Measurements from ENCODE around the gene MORC4.
"Not testable (repeated sequence)": the region's sequence is repeated elsewhere in the genome, so short reads cannot be mapped to it uniquely, and the experiment has no call there.

Gene MORC4

DNA sequence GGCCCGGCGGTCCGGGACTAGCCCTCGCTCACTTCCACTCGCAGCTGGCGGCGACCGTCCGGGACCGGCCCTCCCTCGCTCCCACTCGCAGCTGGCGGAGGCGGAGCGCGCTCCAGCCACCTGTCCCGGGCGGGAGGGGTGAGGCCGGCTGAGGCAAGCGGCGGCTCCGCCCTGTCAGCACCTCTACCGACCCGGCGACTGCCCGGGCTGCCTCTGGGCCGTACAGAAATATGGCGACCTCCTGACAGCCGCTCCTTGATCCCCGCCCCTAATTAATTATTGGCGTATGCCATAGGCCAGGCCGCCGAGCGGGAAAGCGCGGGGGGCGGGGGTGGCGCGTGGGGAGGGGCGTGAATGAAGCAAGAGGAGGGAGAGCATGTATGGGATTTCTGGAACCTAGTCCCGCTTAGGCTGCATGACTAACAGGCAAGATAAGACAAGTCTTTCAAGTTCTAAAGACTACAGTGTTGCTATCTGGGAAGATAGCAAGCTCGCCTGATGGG, at the start of gene MORC4:
TSS of gene MORC4 (minus strand) at position 200 of the 503 bp plus-strand sequence. CDS start 243 bp downstream, outside the sequence.
- DNase-seq: peak; percentile 71

DNA sequence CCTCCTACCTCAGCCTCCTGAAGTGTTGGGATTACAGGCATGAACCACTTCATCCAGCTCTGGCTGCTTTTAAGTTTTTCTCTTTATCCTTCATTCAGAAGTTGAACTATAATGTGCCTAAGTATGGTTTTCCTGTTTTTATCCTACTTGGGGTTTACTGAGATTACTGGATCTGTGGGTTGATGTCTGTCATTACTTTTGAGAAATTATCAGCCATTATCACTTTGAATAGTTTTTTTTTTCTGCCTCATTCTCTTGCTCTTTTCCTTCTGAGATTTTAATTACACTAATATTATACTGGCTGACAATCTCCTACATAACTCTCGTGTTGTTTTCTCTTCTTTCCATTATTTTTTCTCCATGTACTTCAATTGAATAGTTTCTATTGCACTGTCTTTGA, 47.6 kb upstream of the MORC4 start:
- DNase-seq: no peak

DNA sequence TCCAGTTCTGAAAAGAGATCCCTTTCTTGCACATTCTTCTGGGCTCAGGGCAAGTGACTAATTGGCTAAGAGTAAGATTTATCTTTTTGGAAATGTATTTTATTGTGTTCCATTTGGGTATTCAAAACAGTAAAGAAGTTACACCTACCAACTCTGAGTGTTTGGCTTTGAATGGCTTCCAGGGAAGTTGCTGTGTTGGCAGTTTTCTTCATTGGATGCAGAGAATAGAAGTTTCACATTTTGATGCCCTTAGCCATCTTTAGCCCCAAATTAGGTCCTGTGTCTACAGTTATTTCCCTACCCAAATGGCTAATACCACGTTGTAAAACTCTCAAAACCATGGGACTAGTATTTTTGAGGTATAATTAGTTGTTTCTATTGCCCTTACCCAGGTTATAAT, 29.7 kb upstream of the MORC4 start:
- DNase-seq: no peak

DNA sequence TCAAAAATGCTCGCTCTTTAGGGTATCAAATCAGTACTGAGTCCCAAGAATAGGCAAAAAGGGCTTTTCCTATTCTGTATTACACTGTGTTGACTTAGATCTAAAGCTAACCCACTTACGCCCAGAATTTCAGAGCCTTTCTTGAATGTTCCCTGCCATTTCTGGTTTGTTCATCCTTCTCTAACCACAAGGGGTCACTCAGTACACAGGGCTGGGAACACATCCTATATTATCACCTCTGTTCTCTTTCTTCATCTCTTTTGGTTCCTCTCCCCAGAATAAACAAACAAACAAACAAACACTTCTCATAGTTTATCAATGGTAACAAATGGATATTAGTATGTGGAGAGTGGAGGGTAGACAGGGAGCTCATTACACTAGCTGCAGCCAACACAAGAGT, 25.5 kb upstream of the MORC4 start:
- DNase-seq: no peak

DNA sequence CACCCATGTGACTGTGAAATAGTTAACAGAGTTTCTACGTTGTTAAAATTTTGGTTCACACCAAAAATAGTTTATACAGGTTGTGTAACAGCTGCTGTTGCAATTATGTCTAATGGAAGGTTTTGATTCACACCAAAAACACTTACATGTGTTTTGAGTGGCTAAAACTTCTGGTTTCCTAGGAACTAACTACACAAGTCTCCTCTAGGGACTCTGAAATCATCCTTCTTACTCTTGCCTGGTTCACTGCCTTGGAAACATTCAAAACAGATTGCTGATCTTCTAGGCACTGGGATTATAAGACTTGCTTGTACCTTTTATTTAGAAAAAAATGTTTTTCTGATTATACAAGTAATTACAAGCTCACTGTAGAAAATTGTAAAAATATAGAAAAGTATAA, 14.9 kb upstream of the MORC4 start:
- no peak for DNase-seq

DNA sequence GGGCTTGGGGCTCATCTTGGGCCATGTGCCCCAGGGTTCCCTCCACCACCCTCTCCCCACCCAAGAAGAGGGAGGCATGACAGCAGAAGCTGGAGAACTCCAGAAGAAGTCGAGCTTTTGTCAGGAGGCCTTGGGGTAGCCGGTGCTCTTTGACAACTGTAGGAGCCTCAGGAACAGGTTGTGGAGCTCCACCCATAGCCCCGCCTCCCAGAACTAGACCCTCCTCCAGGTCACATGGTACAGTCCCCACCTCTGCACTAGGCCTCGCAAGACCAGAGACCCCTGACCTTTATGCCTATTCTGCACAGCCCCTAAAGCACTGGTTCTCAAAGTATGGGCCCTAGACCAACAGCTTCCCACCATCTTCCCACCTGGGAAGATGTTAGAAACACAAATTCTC, 8.0 kb upstream of the MORC4 start:
- no peak for DNase-seq

DNA sequence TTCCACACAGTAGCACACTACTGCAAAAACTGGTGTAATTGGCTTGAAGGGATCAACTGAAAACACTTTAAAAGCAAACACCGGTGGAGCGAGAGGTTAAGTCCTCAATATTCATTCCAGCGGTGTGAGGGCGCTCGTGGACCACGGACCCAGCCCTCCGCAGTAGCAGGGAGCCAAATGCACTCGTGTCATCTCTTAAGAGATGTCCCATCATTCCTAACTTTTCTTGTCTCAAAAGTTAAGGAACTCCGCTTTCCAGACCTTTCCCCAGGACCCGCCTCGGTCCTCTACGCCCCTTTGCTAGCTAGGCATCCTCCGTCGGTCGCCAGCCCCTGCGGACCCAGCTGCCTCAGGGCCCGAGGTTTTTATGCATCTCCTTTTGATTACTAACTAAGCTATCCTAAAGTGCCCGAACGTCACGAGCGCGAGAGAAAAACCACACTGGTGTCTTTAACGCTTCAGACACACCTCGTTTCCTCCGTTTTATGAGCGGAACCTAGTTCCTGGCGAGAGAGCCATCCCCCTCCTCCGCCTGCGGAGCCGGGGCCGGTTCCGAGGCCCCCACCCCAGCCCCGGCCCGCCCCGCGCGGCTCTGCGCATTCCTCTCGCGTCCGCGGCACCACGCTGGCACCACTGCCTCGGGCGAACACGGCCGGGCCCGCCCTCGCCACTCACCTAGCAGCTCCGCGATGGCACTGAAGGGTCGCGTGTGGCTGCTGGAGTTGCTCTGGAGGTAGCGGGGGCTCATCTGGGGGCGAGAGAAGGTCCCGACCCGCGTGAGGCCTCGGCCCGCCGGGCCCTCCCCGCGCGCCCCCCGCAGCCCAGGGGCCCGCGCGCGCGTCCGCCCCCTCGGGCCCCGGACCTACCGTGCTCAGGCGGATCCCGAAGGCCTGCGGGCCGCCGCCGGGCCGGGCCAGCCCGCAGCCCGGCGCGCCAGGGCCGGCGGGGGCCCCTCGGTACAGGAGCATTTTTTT, 723 bp downstream of the MORC4 start:
- DNase-seq: peak; percentile 44

DNA sequence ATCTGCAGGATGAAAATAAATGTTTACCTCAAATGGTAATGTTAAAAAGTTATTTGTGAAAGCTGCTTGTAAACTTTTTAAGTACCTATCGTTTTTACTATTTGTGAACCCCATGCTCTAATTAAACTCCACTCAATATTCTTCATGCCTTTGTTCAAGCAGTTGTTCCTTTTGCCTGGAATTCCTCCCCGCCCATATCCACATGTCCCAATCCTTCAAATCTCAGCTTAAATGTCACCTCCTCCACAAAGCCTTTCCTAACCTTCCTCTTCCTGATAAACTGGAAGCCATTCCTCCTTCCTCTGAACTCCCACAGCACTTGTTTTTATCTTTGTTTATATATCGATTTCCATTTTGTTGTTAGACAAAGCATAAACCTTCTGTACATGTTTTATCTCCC, 2.4 kb downstream of the MORC4 start:
- no peak for DNase-seq

DNA sequence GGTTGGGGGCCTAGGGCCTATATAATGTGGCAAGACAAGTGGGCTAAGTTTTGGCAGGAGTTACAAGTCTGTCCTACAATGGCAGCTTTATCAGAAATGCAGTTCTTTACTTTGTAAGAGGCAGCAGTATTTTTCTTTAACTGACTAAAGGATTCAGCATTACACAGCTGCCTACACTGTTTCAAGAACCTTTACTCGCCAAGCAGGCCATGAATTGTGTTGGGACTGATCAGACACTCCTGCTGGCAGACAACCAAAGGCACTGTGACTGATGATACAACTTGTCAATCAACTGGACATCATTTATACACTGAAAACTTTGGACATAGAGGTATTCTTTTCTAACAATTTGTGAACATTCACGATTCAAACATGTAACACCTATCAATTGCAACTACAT, 4.3 kb downstream of the MORC4 start:
- no peak for DNase-seq

DNA sequence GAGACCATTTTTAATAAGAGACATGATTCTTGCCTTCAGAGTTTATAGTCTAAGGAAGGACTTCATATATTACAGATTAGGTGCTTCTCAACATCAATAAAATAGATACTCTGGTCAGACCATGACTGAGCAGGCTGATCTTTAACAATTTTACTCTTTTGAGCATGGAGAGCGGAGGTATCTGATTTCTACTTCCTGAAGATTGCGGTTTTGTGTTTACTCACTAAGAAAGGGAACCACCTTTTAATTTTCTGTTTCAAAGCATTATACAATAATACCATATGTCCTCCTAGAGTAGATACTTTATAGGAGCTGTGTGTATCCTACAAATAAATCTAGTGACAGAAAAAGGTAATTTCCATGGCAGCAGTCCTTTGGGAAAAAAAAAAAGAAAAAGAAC, 12.5 kb downstream of the MORC4 start:
- no peak for DNase-seq

DNA sequence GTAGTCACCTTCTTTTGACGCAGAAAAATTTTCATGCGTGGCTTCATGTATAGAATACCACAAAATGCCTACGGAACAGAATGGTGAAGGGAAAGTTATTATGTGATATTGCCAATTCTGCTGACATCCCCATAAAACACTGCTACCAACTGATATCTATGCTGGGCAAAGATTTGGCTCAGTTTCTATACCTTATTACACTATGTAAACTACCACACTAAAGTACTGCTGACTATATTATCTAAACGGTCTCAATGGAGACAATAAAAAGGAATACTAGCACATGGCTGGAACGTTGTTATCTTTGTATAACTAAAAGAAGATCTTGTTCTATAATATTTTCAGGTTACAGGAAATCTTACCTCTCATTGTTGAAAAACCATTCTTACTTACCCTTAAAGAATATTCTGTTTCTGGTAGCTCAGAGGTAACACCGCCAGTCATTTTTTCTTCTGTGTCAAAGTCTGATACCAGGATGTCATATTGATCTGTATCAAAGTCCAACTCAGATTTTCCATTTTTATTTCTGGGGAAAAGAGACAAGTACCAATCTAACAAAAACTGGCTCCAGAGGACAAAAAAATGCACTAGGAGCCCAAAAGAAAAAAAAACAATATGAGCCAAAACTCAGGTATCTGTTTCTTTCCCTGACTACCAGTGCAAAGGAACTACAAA, 18.9 kb downstream of the MORC4 start:
- no peak for DNase-seq

DNA sequence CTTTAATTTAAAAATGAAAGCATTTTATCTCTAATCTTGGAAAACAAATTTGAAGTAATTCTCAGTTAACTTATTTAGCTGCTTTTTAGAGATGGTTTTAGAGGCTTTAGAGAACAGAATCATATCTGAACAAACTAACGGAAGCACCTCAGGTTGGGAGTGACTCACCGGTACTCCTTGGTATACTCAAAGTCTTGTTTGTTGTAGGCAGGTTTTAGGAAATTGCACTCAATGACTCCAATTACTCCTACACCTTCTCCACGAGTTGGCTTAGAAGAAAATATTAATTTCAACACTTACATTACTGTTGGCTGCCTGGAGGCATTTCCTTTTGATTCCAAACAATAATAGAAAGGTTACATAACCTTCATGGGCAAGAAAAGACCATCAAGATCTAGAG, 23.6 kb downstream of the MORC4 start:
- DNase-seq: no peak

DNA sequence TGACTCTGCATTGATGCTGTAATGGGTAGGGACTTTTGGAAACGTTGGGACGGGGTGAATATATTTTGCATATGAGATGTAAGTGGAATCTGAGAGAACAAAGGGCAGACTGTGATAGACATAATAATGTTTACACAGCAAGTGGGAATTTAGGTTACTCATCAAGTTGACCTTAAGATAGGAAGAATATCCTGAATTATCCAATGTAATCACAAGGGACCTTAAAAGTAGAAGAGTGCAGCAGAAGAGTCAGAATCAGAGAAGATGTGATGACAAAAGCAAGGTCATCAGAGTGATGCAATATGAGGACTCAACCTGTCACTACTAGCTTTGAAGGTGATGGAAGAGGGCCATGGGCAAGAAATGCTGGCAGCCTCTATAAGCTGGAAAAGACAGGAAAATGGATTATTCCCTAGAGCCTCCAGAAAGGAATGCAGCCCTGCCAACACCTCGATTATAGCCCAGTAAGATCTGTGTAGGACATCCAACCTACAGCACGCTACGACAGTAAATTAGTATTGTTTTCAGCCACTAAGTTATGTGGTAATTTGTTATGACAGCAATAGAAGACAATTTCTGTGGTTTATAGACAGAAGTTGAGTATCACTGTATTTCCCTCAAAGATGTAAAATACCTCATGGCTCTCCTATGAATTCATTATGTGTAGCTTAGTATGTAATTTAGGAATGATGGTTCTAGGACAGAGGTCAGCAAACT, 26.4 kb downstream of the MORC4 start:
- DNase-seq: no peak

DNA sequence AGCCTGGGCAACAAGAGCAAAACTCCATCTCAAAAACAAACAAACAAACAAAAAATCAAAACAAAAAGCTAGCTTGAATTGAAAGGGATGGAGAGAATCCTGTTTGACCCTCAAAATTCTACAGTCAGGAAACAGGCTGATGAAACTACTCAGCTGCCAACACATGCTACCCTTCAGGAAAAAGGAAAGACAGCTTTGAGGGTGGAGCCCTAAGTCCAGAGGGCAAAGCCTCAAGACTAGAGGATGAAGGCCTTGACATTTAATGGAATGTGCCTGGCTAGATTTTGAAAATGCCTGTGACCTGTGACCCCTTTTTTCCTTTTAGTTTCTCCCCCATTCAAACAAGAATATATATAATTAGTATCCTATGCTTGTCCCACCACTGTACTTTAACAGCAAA, 27.1 kb downstream of the MORC4 start:
- DNase-seq: no peak

DNA sequence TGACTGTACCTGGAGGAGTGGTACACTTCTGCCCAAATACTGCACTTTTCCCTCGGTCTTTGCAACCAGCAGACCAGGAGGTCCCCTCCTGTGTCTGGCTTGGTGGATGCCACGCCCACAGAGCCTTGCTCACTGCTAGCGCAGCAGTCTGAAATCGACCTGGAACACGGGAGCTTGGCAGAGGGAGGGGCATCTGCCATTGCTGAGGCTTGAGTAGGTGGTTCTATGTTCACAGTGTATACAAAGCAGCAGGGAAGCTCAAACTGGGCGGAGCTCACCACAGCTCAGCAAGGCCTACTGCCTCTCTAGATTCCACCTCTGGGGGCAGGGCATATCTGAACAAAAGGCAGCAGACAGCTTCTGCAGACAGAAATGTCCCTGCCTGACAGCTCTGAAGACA, 33.5 kb downstream of the MORC4 start:
- DNase-seq: not testable (repeated sequence)

DNA sequence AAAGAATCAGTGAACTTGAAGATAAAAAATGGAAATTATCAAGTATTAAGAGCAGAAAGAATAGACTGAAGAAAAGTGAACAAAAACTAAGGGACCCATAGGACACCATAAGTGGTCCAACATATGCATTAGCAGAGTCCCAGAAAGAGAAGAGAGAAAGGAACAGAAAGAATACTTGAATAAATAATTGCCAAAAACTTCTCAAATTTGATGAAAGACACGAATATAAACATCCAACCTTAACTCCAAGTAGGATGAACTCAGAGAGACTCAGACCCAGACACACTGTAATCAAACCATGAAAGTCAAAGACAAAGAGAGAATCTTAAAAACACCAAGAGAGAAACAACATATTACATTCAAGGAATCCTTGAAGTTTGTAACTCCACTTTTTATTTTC, 35.7 kb downstream of the MORC4 start:
- DNase-seq: no peak

DNA sequence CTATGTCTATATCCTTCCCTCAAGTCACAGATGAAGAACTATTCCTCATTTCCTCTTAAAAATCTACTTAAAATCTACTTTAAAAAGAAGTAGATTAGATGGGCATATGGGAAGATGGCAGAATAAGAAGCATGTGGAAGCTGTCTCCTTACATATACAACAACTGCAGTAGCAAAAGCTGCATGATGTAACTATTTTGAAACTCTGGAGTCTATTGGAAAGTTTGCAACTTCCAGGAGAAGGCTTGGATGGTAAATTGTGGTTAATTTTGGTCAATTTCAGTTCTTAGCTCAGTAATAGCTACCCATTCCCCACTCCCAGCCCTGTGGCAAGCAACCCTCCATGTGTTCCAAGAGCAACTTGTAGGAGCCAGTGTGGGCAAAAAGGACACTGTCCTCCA, 36.9 kb downstream of the MORC4 start:
- no peak for DNase-seq

DNA sequence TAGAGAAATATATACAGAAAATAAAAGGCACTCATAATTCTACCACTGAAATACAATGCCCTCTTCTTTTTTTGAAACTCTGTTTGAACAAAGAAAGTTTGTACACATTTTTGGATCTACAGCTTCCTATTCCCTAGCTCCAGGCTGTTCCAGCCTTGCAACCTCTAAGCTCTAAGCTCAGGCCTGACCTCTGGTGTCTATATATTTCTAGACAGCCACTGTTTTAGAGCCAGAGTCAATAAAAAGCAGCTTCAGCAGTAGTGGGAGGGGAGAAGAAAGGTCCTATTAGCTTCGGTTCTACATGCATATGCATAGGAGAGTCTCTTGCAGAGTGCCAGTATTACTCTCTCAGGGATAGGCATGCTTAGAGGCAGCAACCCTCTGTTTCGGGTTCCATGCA, 40.1 kb downstream of the MORC4 start:
- no peak for DNase-seq

DNA sequence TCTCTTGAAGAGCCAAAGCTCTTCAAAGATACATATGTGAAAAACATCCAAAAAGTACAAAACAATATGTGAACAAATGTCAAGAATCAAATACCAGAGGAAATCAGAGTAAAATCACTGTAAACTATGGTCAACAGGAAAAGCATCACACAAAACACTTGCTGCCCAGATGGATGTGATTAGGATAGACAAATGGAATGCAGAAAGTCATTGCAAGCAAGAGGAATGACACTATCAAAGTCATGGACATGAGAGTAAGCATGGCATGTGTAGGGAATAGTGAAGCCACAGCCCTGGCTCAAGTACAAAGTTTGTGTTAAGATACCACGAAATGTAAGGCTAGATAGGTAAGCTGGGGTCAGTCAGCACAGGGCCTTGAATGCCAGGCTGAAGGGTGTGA, 42.2 kb downstream of the MORC4 start:
- DNase-seq: no peak

DNA sequence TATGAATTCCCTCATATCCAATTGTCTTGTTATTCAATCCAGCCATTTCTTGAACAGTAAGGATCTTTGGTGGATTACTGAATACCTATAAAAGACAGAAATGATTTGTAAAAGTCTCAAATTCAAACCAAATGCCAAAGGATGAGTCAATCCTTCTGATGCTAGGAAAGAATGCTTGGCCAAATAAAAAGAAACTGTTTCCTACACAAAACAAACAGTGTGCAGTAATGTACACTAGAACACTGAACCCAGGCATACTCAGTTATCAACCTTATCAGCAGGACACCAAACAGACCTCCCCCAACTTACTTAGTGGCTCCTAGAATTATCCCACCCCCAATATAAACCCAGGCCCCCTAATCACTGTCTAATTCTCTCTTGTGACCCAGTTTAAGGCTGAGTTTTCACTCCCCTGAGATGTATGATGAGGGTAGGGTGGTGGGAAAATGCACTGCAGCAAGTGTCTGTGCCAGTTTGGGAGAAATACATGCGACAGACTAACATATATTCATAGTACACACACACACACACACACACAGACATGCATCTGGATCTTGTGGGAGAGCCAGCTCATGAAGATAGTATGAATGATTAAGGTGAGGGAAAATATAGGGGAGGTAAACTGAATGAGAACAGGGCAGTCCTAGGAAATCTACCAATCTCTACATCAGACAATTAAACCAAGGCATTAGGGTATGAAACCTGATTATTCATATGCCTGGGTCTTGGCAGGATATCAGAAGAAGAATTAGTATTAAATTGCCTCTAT, 44.8 kb downstream of the MORC4 start:
- DNase-seq: no peak

DNA sequence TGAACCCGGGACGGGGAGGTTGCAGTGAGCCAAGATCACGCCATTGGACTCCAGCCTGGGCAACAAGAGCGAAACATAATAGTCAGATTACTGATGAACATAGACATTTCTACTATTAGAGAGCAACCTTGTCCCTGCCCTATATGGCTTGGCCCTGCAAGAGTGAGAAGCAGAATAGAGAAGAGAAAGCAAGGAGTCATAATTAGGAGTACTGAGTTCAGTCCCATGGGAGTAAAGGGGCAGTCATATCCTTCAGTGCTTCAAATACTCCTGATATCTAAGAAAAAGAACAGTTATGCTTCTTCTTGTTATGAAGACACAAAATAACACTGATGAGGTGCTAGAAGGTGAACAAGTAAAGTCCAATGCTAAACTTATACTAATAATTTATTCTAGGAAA, 46.0 kb downstream of the MORC4 start:
- no peak for DNase-seq

DNA sequence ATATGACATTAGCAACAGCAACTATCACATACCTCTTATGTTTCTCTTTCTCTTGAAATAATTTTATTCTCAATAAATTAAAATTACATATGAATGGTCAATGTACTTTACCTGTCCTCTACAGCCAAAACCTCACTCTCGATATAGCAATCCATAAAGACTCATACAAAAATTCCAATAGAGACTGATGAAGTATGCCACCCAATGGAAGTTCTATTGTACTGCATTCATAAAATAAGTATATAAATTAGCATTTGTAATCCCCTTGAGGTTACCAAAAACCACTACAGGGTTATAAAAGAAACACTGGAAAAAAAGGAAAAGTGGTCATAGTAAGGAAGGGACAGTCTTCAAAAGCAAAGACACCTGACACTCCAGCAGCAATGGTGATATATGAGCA, 47.0 kb downstream of the MORC4 start:
- no peak for DNase-seq

DNA sequence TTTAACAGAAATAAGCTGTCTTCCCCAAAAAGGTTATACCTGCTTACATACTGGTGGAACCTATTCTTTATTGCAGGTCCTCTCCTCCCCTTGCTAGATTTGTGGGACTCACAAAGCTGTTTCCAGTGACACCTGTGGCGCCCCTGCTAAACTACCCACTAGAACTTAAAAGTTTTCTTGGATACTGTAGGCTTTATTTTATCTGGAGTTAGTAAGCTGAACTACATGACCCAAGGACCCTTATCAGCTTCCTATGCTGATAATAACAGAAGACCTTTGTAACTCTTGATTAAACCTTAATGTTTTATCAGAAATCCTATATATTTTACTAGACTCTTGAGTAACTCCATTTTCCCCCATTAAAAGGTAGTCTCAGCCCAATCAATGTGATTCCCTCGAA, 47.5 kb downstream of the MORC4 start:
- DNase-seq: no peak

All from activated naive CD4-positive, alpha-beta T cell treated with Interleukin-2 at 50 U/mL for 16 hours (primary cell).